Measurements from ENCODE around the gene LCE1F.

DNA sequence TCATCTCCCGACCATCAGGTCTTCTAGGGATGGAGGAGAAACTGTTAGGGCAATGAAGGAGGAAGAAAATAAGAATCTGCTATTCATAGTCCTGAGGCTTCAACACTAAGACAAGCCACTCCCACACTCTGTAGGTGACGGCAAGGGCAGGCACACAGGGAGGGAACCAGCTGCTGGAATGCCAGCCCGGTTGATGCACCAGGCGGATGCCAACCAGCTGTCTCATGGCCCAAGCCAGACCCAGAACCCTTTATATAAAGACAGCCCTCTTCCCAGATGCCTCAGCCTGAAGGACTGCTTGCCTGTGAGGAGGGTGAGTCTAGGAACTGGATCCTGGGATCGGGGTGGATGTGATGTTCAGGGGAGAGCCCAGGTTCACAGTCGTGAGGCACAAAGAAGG is 17.2 kb upstream of the LCE1F start, which contains the start of gene KPRP:
- TF ChIP-seq, protein P1, sequence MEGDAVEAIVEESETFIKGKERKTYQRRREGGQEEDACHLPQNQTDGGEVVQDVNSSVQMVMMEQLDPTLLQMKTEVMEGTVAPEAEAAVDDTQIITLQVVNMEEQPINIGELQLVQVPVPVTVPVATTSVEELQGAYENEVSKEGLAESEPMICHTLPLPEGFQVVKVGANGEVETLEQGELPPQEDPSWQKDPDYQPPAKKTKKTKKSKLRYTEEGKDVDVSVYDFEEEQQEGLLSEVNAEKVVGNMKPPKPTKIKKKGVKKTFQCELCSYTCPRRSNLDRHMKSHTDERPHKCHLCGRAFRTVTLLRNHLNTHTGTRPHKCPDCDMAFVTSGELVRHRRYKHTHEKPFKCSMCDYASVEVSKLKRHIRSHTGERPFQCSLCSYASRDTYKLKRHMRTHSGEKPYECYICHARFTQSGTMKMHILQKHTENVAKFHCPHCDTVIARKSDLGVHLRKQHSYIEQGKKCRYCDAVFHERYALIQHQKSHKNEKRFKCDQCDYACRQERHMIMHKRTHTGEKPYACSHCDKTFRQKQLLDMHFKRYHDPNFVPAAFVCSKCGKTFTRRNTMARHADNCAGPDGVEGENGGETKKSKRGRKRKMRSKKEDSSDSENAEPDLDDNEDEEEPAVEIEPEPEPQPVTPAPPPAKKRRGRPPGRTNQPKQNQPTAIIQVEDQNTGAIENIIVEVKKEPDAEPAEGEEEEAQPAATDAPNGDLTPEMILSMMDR (IDR thresholded peaks at IDR 0.05; ENCODE audit: insufficient read depth, low read length): no peak
- TF ChIP-seq SPI1 (IDR thresholded peaks at IDR 0.05; ENCODE audit: borderline replicate concordance, low read depth): no peak
